Spinal cord (tissue), 10 donors: ENCODE data around the gene ME1. TPM values are rescaled to one million over a fixed set of nuclear protein-coding genes. Genes with fewer than 3 reads are reported as not detected.

Experiments
- DNase-seq, 6 donors: peaks; one replicate each; pipeline versions ENCODE4 v3.0.0 to v3.0.0-alpha.2; 2013 to 2015; ENCODE audit warnings: low spot score in 6 of 6, low read depth in 4 of 6
- H3K27ac ChIP-seq: one replicate; pipeline ENCODE4 v1.5.1; 2013; ENCODE audit warnings: low read depth, low read length, control low read depth
- H3K27me3 ChIP-seq: one replicate; pipeline ENCODE4 v1.6.1; 2013; ENCODE audit warnings: low read length; ENCODE audit not compliant: control insufficient read depth, insufficient read depth
- H3K36me3 ChIP-seq: one replicate; pipeline ENCODE4 v1.6.1; 2013; ENCODE audit warnings: low read length; ENCODE audit not compliant: control insufficient read depth, insufficient read depth
- H3K4me1 ChIP-seq: one replicate; pipeline ENCODE4 v1.6.1; 2013; ENCODE audit warnings: low read length; ENCODE audit not compliant: control insufficient read depth, insufficient read depth
- H3K4me3 ChIP-seq: one replicate; pipeline ENCODE4 v1.5.1; 2013; ENCODE audit warnings: low read depth, low read length, control low read depth
- H3K9me3 ChIP-seq: one replicate; pipeline ENCODE4 v1.6.1; 2013; ENCODE audit warnings: low read length; ENCODE audit not compliant: control insufficient read depth, insufficient read depth
- WGBS: methylation state at CpG from one replicate; pipeline ENCODE4 v1.1.5; 2013; ENCODE audit warnings: missing lambda C conversion rate; ENCODE audit not compliant: insufficient coverage; 5-methylcytosine and 5-hydroxymethylcytosine counted together
- polyA plus RNA-seq, 2 donors: library from polyadenylated mRNA; unstranded; fragments of 120-200 nt; gene quantifications; one replicate each; pipeline ENCODE4 v1.2.1, GENCODE V29; 2013; ENCODE audit not compliant: insufficient read length in 2 of 2
- total RNA-seq, 2 donors: library from RNA; depleted of rRNA in 1 of 2; stranded (reverse); fragments of 120-200 nt in 1 of 2; fragments of >200 nt in 1 of 2; gene quantifications; one replicate each; pipeline versions ENCODE4 v1.2.3 to v1.2.4, GENCODE V29; 2013 to 2014
- donor health status: healthy.

Gene ME1
- total and polyA plus RNA-seq, 4 donors: 8.4 to 23.8 (median 18.6) TPM

DNA sequence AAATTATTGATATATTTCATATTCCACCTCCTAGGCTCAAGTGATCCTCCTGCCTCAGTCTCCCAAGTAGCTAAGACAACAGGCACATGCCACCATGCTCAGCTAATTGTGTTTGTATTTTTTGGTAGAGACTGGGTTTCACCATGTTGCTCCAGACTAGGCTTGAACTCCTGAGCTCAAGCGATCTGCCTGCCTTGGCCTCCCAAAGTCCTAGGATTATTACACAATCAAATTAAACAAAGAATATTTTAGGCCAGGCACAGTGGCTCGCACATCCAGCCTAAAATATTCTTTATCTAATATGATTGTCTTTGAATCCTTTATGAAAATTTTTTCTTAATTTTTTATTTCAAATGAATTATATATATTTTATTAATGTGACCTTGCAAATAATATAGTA is 17.8 kb downstream of the ME1 start:
- Histone ChIP-seq H3K27ac (no peak overlapping the region), H3K9me3 (no peaks in the 10 kb centered on the region), H3K27me3 (no peaks in the 10 kb centered on the region), H3K36me3 (no peaks in the 10 kb centered on the region), H3K4me3 (no peak overlapping the region), H3K4me1 (no peaks in the 10 kb centered on the region)
- no peak for DNase-seq
- no CpG with 5 or more reads among the region's 2 CpGs for WGBS

DNA sequence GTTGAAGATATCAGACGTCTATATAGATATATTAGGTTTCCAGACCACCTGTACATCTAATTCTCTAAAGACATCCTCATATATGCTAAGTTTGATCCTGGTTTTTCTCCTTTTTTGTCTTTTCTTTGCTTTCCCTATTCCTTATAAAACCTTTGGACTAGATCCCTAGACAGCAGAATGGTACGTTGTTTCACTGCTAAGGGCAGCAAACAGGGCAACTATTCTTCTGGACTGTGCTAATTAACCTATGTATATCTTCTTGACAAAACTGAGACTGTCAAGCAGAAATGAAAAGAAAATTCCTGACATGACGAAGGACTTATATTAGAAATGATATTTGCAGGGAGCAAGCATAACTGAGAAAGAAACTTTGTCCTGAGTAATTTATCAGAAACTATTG is 19.1 kb downstream of the ME1 start:
- no peak for DNase-seq
- no peak overlapping the region for H3K27ac ChIP-seq
- H3K4me3 ChIP-seq: no peak overlapping the region
- no peaks in the 10 kb centered on the region for H3K27me3 ChIP-seq
- no peaks in the 10 kb centered on the region for H3K4me1 ChIP-seq
- H3K9me3 ChIP-seq: no peaks in the 10 kb centered on the region
- WGBS: no CpG with 5 or more reads among the region's 3 CpGs
- no peaks in the 10 kb centered on the region for H3K36me3 ChIP-seq

DNA sequence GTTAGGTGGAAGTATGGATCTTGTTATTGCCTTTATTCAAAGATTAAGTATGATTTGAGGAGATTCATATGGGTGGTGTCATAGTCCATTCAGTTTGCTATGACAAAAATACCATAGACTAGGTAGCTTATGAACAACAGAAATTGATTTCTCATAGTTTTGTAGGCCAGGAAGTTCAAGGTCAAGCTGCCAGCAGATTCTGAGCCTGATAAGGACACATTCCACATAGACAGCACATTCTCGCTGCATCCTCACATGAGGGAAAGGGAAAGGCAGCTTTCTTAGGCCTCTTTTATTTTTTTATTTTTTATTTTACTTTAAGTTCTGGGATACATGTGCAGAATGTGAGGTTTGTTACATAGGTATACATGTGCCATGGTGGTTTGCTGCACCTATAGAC is 27.7 kb downstream of the ME1 start:
- H3K9me3 ChIP-seq: peaks cover 1% of the 10 kb centered on the region
- H3K4me1 ChIP-seq: no peaks in the 10 kb centered on the region
- H3K27me3 ChIP-seq: no peaks in the 10 kb centered on the region
- no peak overlapping the region for H3K27ac ChIP-seq
- H3K4me3 ChIP-seq: no peak overlapping the region
- no peak for DNase-seq
- no peaks in the 10 kb centered on the region for H3K36me3 ChIP-seq
- WGBS: no CpG with 5 or more reads among the region's 1 CpG

DNA sequence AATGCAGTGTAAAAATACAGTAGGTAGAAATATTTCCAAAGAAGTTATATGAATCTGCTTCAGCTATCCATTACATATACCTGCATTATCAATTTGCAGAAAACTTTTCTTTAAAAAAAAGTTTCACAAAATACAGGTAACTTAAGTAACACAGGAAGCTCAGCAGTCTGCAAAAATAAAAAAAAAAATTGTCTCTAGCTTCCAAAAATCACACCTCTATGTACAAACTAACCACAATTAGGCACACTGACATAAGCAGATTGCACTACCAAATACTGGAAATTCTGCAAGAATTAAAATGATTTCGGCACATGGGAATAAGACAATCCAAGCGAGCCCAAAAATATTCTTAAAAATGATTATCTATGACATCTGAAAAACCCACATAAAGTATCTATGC is 41.2 kb downstream of the ME1 start:
- DNase-seq: no peak
- WGBS: no CpG with 5 or more reads among the region's 2 CpGs
- H3K4me1 ChIP-seq: no peaks in the 10 kb centered on the region
- H3K27me3 ChIP-seq: no peaks in the 10 kb centered on the region
- no peak overlapping the region for H3K4me3 ChIP-seq
- no peaks in the 10 kb centered on the region for H3K9me3 ChIP-seq
- H3K27ac ChIP-seq: no peak overlapping the region
- H3K36me3 ChIP-seq: peaks cover 3% of the 10 kb centered on the region

DNA sequence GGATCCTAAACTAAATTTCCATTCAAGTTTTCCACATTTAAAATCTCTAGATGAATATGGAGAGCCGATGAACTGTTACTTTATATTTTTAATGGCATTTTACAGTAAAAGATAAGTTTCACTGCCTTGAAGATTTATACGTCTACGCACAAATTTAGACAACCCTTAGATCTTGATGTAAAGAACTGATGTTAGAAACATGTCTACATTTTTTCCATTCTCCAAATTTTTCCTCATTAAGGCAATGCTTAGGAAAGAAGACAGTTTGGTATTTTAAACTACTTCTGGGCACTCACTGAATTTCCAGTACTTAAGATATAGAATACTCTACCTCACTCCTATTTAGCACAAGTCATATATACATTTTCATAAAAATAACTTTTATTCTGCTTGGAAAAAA is 45.4 kb downstream of the ME1 start:
- H3K36me3 ChIP-seq: no peaks in the 10 kb centered on the region
- H3K27ac ChIP-seq: no peak overlapping the region
- no peak overlapping the region for H3K4me3 ChIP-seq
- no CpG with 5 or more reads among the region's 3 CpGs for WGBS
- H3K9me3 ChIP-seq: no peaks in the 10 kb centered on the region
- H3K27me3 ChIP-seq: no peaks in the 10 kb centered on the region
- no peaks in the 10 kb centered on the region for H3K4me1 ChIP-seq
- DNase-seq: no peak

DNA sequence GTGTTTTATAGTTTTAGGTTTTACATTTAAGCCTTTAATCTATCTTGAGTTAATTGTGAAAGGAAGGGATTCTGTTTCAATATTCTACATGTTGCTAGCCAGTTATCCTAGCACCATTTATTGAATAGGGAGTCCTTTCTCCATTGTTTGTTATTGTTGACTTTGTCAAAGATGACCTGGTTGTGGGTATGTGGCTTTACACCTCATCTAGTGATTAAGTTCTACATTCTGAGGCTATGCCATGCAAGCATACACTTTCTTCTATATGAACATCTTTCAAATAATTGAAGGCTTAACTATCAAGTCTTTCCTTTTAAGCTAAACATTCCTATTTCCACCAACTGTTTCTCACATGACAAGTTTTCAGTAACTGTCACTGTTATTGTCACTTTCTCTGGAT is 46.1 kb downstream of the ME1 start:
- DNase-seq: no peak
- Histone ChIP-seq H3K4me3 (no peak overlapping the region), H3K36me3 (no peaks in the 10 kb centered on the region), H3K9me3 (no peaks in the 10 kb centered on the region), H3K27me3 (no peaks in the 10 kb centered on the region), H3K4me1 (no peaks in the 10 kb centered on the region), H3K27ac (no peak overlapping the region)

DNA sequence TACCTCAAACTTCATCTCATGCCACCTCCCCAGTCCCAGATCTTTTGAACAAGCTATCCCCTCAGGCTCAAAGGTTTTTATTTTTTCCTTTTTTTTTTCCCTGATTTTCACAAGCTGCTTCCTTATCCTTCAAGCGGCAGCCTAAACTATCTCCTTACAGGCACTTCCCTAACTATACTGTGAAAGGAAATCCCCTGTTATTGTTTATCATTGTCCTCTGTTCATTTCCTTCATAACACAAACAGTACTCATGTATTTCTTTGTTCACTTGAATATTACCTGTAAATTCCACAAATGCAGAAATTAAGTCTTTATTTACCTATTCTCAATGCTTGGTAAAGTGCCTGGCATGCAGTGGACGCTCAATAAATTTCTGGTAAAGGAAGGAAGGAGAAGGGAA is 48.9 kb downstream of the ME1 start:
- no CpG with 5 or more reads among the region's 2 CpGs for WGBS
- no peaks in the 10 kb centered on the region for H3K4me1 ChIP-seq
- no peak overlapping the region for H3K4me3 ChIP-seq
- H3K9me3 ChIP-seq: no peaks in the 10 kb centered on the region
- no peaks in the 10 kb centered on the region for H3K27me3 ChIP-seq
- H3K27ac ChIP-seq: no peak overlapping the region
- H3K36me3 ChIP-seq: no peaks in the 10 kb centered on the region
- no peak for DNase-seq

DNA sequence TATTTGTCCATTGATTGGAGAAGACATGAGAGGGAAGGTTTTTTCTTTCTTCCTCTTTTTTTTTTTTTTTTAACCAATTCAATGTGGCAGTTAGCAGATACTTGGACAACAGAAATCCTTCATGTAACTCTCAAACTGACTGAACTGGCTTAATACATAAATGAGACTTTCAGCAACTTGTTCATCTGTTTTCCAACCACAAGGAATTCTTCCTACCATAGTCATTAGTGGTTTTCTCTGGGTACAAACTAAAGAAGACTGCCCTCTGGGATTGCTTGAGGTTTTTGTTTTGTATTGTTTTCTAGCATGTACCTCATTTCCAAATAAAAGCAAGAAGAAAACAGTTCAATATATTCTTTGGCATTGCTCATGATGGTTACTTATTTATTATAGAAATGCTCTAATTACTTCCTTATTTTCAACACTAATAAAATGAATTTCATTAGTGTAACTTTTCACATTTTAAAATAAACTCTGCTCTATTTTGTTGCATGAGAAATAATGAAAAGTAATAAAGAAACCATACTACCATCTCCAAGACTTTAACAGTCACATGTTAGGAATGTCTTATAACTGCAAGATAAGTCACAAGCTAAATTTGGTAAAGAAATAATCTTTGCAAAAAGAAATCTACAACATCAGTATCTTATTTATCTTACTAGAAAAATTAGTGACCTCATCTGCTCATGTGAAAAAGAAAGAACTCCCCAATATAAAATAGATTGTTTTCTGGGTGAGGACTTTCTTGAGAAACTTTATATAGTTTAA is 52.0 kb downstream of the ME1 start:
- H3K9me3 ChIP-seq: no peaks in the 10 kb centered on the region
- DNase-seq: no peak
- H3K36me3 ChIP-seq: no peaks in the 10 kb centered on the region
- no peak overlapping the region for H3K4me3 ChIP-seq
- no peaks in the 10 kb centered on the region for H3K4me1 ChIP-seq
- H3K27ac ChIP-seq: no peak overlapping the region
- H3K27me3 ChIP-seq: no peaks in the 10 kb centered on the region

DNA sequence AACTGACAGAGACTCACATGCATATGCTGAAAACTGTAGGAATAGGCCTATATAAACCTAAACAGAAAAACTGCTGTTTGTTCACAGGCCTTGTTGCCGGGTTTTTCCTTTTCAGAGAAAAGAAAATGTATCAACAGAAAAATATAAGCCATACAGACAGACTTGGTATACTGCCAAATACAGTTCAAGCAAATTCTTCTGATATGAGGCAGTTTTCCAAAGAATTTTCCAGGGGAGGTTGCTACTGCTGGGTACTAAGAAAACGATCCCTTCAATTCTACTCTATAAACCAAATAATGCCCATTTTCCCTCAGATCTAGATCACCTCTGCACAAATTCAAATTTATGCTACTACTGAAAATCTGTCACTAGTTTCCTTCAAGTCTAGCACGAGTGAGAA is 59.4 kb downstream of the ME1 start:
- Histone ChIP-seq H3K9me3 (no peaks in the 10 kb centered on the region), H3K36me3 (no peaks in the 10 kb centered on the region), H3K27me3 (no peaks in the 10 kb centered on the region), H3K4me3 (no peak overlapping the region), H3K27ac (no peak overlapping the region), H3K4me1 (no peaks in the 10 kb centered on the region)
- DNase-seq: peak in 1 of 6 donors; percentile 17
- no CpG with 5 or more reads among the region's 3 CpGs for WGBS

DNA sequence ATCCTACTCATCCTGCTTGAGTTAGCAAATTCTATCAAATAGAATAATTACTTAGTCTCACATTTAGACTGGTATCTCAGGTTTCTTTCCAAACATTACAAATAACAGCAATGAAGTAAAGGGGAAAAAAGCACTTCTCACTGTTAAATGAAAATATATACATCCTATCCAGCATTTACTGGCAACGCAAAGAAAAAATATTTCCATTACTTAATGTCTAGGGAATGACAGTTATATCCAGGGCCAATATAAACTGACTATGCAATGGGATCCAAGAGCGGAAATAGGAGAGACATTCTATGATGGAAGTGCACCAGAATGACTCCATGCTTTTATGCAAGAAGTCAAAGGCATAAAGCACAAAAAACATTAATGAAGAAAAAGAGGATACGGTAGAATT is 60.3 kb downstream of the ME1 start:
- no peaks in the 10 kb centered on the region for H3K4me1 ChIP-seq
- H3K4me3 ChIP-seq: no peak overlapping the region
- no CpG with 5 or more reads among the region's 3 CpGs for WGBS
- H3K27me3 ChIP-seq: no peaks in the 10 kb centered on the region
- no peak overlapping the region for H3K27ac ChIP-seq
- no peaks in the 10 kb centered on the region for H3K36me3 ChIP-seq
- peak in 1 of 6 donors; percentile 8 for DNase-seq
- H3K9me3 ChIP-seq: no peaks in the 10 kb centered on the region
